Loucy (cell line): ENCODE data around the gene HERPUD2.

ENCODE experiments used
- H2AFZ ChIP-seq: fragments of 200-600 bp; sonication (generic); 2 replicates; pipeline ENCODE4 v1.6.0; 2016; ENCODE audit warnings: antibody characterized with exemption, mild to moderate bottlenecking, low read length, moderate library complexity
- H3F3A ChIP-seq: fragments of 200-600 bp; 2 replicates; pipeline ENCODE4 v1.6.0; 2016; ENCODE audit warnings: antibody characterized with exemption, low read depth, mild to moderate bottlenecking
- H3K27me3 ChIP-seq: fragments of 200-600 bp; sonication (generic); 2 replicates; pipeline ENCODE4 v1.6.1; 2014; ENCODE audit warnings: low read length, mild to moderate bottlenecking; ENCODE audit not compliant: insufficient read depth, poor library complexity, severe bottlenecking
- H3K36me3 ChIP-seq: fragments of 200-600 bp; sonication (generic); 2 replicates; pipeline ENCODE4 v1.6.1; 2016; ENCODE audit warnings: low read length; ENCODE audit not compliant: insufficient read depth
- H3K4me1 ChIP-seq: fragments of 200-600 bp; sonication (generic); 2 replicates; pipeline ENCODE4 v1.5.1; 2014; ENCODE audit warnings: low read length, mild to moderate bottlenecking; ENCODE audit not compliant: insufficient read depth, poor library complexity, severe bottlenecking
- H3K4me2 ChIP-seq: fragments of 200-600 bp; sonication (generic); 2 replicates; pipeline ENCODE4 v1.6.0; 2014; ENCODE audit warnings: antibody characterized with exemption, low read length, low read depth, mild to moderate bottlenecking; ENCODE audit not compliant: poor library complexity, severe bottlenecking
- H3K4me3 ChIP-seq: fragments of 200-600 bp; sonication (generic); 2 replicates; pipeline ENCODE4 v1.5.1; 2014; ENCODE audit warnings: low read length, mild to moderate bottlenecking, mixed read lengths; ENCODE audit not compliant: poor library complexity, severe bottlenecking
- H3K79me2 ChIP-seq: fragments of 200-600 bp; sonication (generic); 2 replicates; pipeline ENCODE4 v1.6.1; 2014; ENCODE audit warnings: low read length; ENCODE audit not compliant: insufficient read depth
- H3K9ac ChIP-seq: fragments of 200-600 bp; sonication (generic); 2 replicates; pipeline ENCODE4 v1.6.0; 2014; ENCODE audit warnings: mild to moderate bottlenecking, low read depth, low read length, moderate library complexity; ENCODE audit not compliant: poor library complexity, severe bottlenecking
- H3K9me2 ChIP-seq: fragments of 200-600 bp; sonication (generic); replicated peaks from 2 replicates; pipeline ENCODE4 v1.6.1; 2016; ENCODE audit warnings: low read depth, low read length, mixed read lengths
- H3K9me3 ChIP-seq: fragments of 200-600 bp; sonication (generic); 2 replicates; pipeline ENCODE4 v1.6.1; 2014; ENCODE audit warnings: mild to moderate bottlenecking, antibody characterized with exemption, low read length, low read depth; ENCODE audit not compliant: insufficient read depth
- H4K20me1 ChIP-seq: fragments of 200-600 bp; sonication (generic); 2 replicates; pipeline ENCODE4 v1.6.0; 2014; ENCODE audit warnings: antibody characterized with exemption, low read length, mild to moderate bottlenecking; ENCODE audit not compliant: insufficient read depth, poor library complexity, severe bottlenecking
- CTCF ChIP-seq: fragments of 200-600 bp; sonication (generic); conservative IDR thresholded peaks from 2 replicates; pipeline ENCODE4 v1.5.1; 2014; ENCODE audit warnings: mild to moderate bottlenecking, antibody characterized with exemption, low read length
- EZH2phosphoT487 ChIP-seq: fragments of 200-600 bp; IDR thresholded peaks from 2 replicates; pipeline ENCODE4 v1.6.1; 2018; ENCODE audit warnings: antibody characterized with exemption, mild to moderate bottlenecking, moderate library complexity, borderline replicate concordance

The HERPUD2 gene

GRCh38 chr7:35716038-35716803, 21.3 kb upstream of the HERPUD2 start:
- peak overlapping the region; percentile 45; the same call in 1 of the 2 replicates for H2AFZ ChIP-seq

GRCh38 chr7:35714862-35715261, 19.9 kb upstream of the HERPUD2 start:
- no peaks in the 10 kb centered on the region for H3F3A ChIP-seq
- no peak overlapping the region for H3K4me2 ChIP-seq
- H3K9me2 ChIP-seq, result no peaks in the 10 kb centered on the region
- peak; percentile 40 for TF ChIP-seq CTCF
- no peak for TF ChIP-seq EZH2phosphoT487
- H3K9ac ChIP-seq, result no peak overlapping the region
- H3K79me2 ChIP-seq, result no peaks in the 10 kb centered on the region
- H3K4me1 ChIP-seq, result peaks cover 12% of the 10 kb centered on the region
- H3K4me3 ChIP-seq, result no peak overlapping the region
- H2AFZ ChIP-seq, result no peak overlapping the region
- no peaks in the 10 kb centered on the region for H3K27me3 ChIP-seq
- no peaks in the 10 kb centered on the region for H3K36me3 ChIP-seq
- H4K20me1 ChIP-seq, result no peaks in the 10 kb centered on the region
- no peaks in the 10 kb centered on the region for H3K9me3 ChIP-seq

More at GRCh38 chr7:35716038-35716803, 21.3 kb upstream of the HERPUD2 start:
- Histone ChIP-seq H3K36me3 (no peaks in the 10 kb centered on the region), H3K9ac (no peak overlapping the region), H3K27me3 (no peaks in the 10 kb centered on the region), H3K9me2 (no peaks in the 10 kb centered on the region), H3K4me1 (peaks cover 17% of the 10 kb centered on the region), H3F3A (no peaks in the 10 kb centered on the region), H4K20me1 (no peaks in the 10 kb centered on the region), H3K9me3 (no peaks in the 10 kb centered on the region), H3K4me3 (no peak overlapping the region), H3K4me2 (no peak overlapping the region), H3K79me2 (no peaks in the 10 kb centered on the region)
- no peak for TF ChIP-seq CTCF
- TF ChIP-seq EZH2phosphoT487, result no peak

GRCh38 chr7:35714407-35714806, 19.5 kb upstream of the HERPUD2 start:
- no peaks in the 10 kb centered on the region for H3K27me3 ChIP-seq
- TF ChIP-seq CTCF (no peak), EZH2phosphoT487 (no peak)
- H3K36me3 ChIP-seq, result no peaks in the 10 kb centered on the region
- no peak overlapping the region for H3K4me3 ChIP-seq
- no peaks in the 10 kb centered on the region for H3K9me2 ChIP-seq
- H3K9ac ChIP-seq, result no peak overlapping the region
- no peak overlapping the region for H3K4me2 ChIP-seq
- H4K20me1 ChIP-seq, result no peaks in the 10 kb centered on the region
- H3K4me1 ChIP-seq, result peaks cover 15% of the 10 kb centered on the region
- H3K79me2 ChIP-seq, result no peaks in the 10 kb centered on the region
- no peak overlapping the region for H2AFZ ChIP-seq
- H3K9me3 ChIP-seq, result no peaks in the 10 kb centered on the region
- no peaks in the 10 kb centered on the region for H3F3A ChIP-seq
